Mesendoderm (in vitro differentiated cells): ENCODE measurements around the gene CAMK1G.
A peak's percentile ranks its signal among the peaks of the same experiment; 100 is the strongest.

Experiments used
- DNase-seq: peaks from one replicate; pipeline ENCODE4 v3.0.0; 2013
- H2AK5ac ChIP-seq: 2 replicates; pipeline ENCODE4 v1.6.1; 2013; ENCODE audit warnings: low read length, inconsistent platforms
- H2BK120ac ChIP-seq: 2 replicates; pipeline ENCODE4 v1.6.1; 2013; ENCODE audit warnings: low read depth, mild to moderate bottlenecking, low read length, moderate library complexity, mixed read lengths
- H2BK15ac ChIP-seq: replicated peaks from 2 replicates; pipeline ENCODE4 v1.6.1; 2013; ENCODE audit warnings: low read depth, mild to moderate bottlenecking, moderate library complexity
- H2BK5ac ChIP-seq: 2 replicates; pipeline ENCODE4 v1.6.1; 2013; ENCODE audit warnings: low read length, inconsistent platforms
- H3K18ac ChIP-seq: 2 replicates; pipeline ENCODE4 v1.6.1; 2013; ENCODE audit warnings: mild to moderate bottlenecking, low read length, mixed read lengths
- H3K23ac ChIP-seq: one replicate; pipeline ENCODE4 v1.6.1; 2013; ENCODE audit warnings: low read length
- H3K27ac ChIP-seq: 2 replicates; pipeline ENCODE4 v1.5.1; 2013; ENCODE audit warnings: low read depth, mild to moderate bottlenecking, inconsistent platforms, low read length, moderate library complexity
- H3K27me3 ChIP-seq: 2 replicates; pipeline ENCODE4 v1.6.1; 2013; ENCODE audit warnings: low read length, control low read depth, mild to moderate bottlenecking, inconsistent platforms; ENCODE audit not compliant: insufficient read depth, poor library complexity
- H3K36me3 ChIP-seq: 2 replicates; pipeline ENCODE4 v1.6.1; 2013; ENCODE audit warnings: low read length, inconsistent platforms; ENCODE audit not compliant: control insufficient read depth, insufficient read depth
- H3K4ac ChIP-seq: one replicate; pipeline ENCODE4 v1.6.1; 2013; ENCODE audit warnings: low read depth, mild to moderate bottlenecking, low read length, moderate library complexity
- H3K4me1 ChIP-seq: 2 replicates; pipeline ENCODE4 v1.6.1; 2013; ENCODE audit warnings: low read depth, low read length, inconsistent platforms; ENCODE audit not compliant: control insufficient read depth
- H3K4me2 ChIP-seq: 2 replicates; pipeline ENCODE4 v1.6.1; 2013; ENCODE audit warnings: low read length
- H3K4me3 ChIP-seq: 2 replicates; pipeline ENCODE4 v1.5.1; 2013; ENCODE audit warnings: mild to moderate bottlenecking, low read length
- H3K56ac ChIP-seq: one replicate; pipeline ENCODE4 v1.6.1; 2013; ENCODE audit warnings: low read length
- H3K79me1 ChIP-seq: 2 replicates; pipeline ENCODE4 v1.6.1; 2013; ENCODE audit warnings: low read length, inconsistent platforms
- H3K79me2 ChIP-seq: 2 replicates; pipeline ENCODE4 v1.6.1; 2013; ENCODE audit warnings: mild to moderate bottlenecking, low read length; ENCODE audit not compliant: control insufficient read depth, insufficient read depth
- H3K9ac ChIP-seq: 2 replicates; pipeline ENCODE4 v1.6.1; 2013; ENCODE audit warnings: low read length, inconsistent platforms
- H4K5ac ChIP-seq: one replicate; pipeline ENCODE4 v1.6.1; 2013; ENCODE audit warnings: low read length
- H4K8ac ChIP-seq: one replicate; pipeline ENCODE4 v1.6.1; 2013; ENCODE audit warnings: low read depth, mild to moderate bottlenecking, control low read depth, low read length, moderate library complexity
- WGBS: extraction: QIAGEN DNeasy Blood & Tissue Kit; methylation state at CpG from one replicate; pipeline ENCODE4 v1.1.7; 2013; ENCODE audit warnings: low lambda C conversion rate, missing lambda C conversion rate; ENCODE audit not compliant: insufficient coverage; ENCODE audit errors: extremely low coverage; 5-methylcytosine and 5-hydroxymethylcytosine counted together

The CAMK1G gene

DNA sequence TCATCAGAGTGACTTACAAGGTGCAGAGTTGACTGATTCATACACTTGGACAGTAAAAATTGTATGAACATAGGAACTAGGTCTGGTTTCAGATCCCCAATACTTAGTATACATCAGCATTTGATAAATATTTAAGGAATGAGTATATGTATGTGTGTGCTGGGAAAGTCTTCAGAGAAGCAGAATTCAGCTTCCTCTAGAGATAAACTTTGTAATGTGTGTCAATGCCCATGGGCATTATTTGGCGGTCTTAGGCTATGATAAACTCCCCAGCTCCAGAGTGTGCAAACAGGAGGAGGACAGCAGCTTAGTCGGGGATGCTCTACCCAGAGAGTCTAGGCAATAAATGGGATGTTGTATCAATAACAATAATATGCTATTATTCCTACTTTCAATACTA, 2.9 kb upstream of the CAMK1G start:
- no peak overlapping the region for H3K4me3 ChIP-seq
- H3K27me3 ChIP-seq, result peaks cover 6% of the 10 kb centered on the region
- no peak overlapping the region for H3K4me2 ChIP-seq
- H3K79me2 ChIP-seq, result no peaks in the 10 kb centered on the region
- DNase-seq, result no peak
- H3K9ac ChIP-seq, result no peak overlapping the region
- no peak overlapping the region for H4K8ac ChIP-seq
- H3K56ac ChIP-seq, result no peak overlapping the region
- H2BK120ac ChIP-seq, result no peak overlapping the region
- H3K79me1 ChIP-seq, result no peaks in the 10 kb centered on the region
- H2BK5ac ChIP-seq, result no peak overlapping the region
- no peaks in the 10 kb centered on the region for H3K36me3 ChIP-seq
- no CpG with 5 or more reads among the region's 2 CpGs for WGBS
- H3K23ac ChIP-seq, result no peak overlapping the region
- no peak overlapping the region for H3K4ac ChIP-seq
- H4K5ac ChIP-seq, result no peak overlapping the region
- no peaks in the 10 kb centered on the region for H3K4me1 ChIP-seq
- H3K18ac ChIP-seq, result no peak overlapping the region
- no peak overlapping the region for H3K27ac ChIP-seq
- no peak overlapping the region for H2AK5ac ChIP-seq
- no peak overlapping the region for H2BK15ac ChIP-seq

- Histone ChIP-seq H2BK5ac (no peak overlapping the region), H2AK5ac (no peak overlapping the region), H3K27ac (no peak overlapping the region), H3K4me1 (no peaks in the 10 kb centered on the region), H3K4ac (no peak overlapping the region), H3K9ac (no peak overlapping the region), H4K8ac (no peak overlapping the region), H3K18ac (no peak overlapping the region), H3K23ac (no peak overlapping the region), H3K4me2 (no peak overlapping the region), H3K79me1 (no peaks in the 10 kb centered on the region), H3K4me3 (no peak overlapping the region), H2BK15ac (no peak overlapping the region), H3K27me3 (peaks cover 10% of the 10 kb centered on the region), H2BK120ac (no peak overlapping the region), H3K36me3 (no peaks in the 10 kb centered on the region), H3K56ac (no peak overlapping the region), H3K79me2 (no peaks in the 10 kb centered on the region), H4K5ac (no peak overlapping the region)
- no peak for DNase-seq
- no CpG with 5 or more reads among the region's 13 CpGs for WGBS
Observed at GRCh38 chr1:209584231-209584672, 738 bp downstream of the CAMK1G start.

DNA sequence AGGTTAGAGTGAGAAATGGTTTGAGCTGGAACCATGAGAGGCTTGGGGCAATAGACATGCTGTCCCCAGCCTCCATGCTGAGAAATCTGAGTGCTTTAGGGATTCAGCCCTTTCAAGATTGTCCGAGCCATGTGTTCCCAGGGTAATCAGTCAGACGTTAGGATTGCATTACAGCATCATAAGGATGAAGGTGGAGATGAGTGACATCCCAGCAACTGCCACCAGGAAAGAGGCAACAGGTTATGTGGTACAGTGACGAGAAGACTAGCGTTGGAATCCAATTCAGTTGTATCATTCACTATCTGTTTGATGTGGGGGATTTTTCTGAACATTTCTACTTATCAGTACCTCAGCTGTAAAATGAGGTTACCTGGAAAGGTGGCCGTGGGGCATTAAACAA, 1.7 kb downstream of the CAMK1G start:
- WGBS, result no CpG with 5 or more reads among the region's 5 CpGs
- no peak for DNase-seq
- Histone ChIP-seq H3K27ac (no peak overlapping the region), H3K27me3 (peaks cover 10% of the 10 kb centered on the region), H3K56ac (no peak overlapping the region), H2BK15ac (no peak overlapping the region), H3K23ac (no peak overlapping the region), H3K79me2 (no peaks in the 10 kb centered on the region), H3K4me1 (no peaks in the 10 kb centered on the region), H3K4ac (no peak overlapping the region), H2AK5ac (no peak overlapping the region), H4K5ac (no peak overlapping the region), H4K8ac (no peak overlapping the region), H2BK120ac (no peak overlapping the region), H3K18ac (no peak overlapping the region), H3K9ac (no peak overlapping the region), H3K4me3 (no peak overlapping the region), H3K4me2 (peak overlapping the region; percentile 65), H2BK5ac (no peak overlapping the region), H3K36me3 (no peaks in the 10 kb centered on the region), H3K79me1 (no peaks in the 10 kb centered on the region)

GRCh38 chr1:209585672-209586071, 2.2 kb downstream of the CAMK1G start:
- H2BK120ac ChIP-seq, result no peak overlapping the region
- H3K23ac ChIP-seq, result no peak overlapping the region
- peak; percentile 42 for DNase-seq
- peak overlapping the region; percentile 26 for H3K9ac ChIP-seq
- H3K4me3 ChIP-seq, result no peak overlapping the region
- peak overlapping the region; percentile 54 for H3K56ac ChIP-seq
- H3K27ac ChIP-seq, result no peak overlapping the region
- no peak overlapping the region for H2BK15ac ChIP-seq
- H3K4ac ChIP-seq, result no peak overlapping the region
- no peak overlapping the region for H4K8ac ChIP-seq
- no peaks in the 10 kb centered on the region for H3K79me2 ChIP-seq
- no peak overlapping the region for H2AK5ac ChIP-seq
- no peak overlapping the region for H2BK5ac ChIP-seq
- no peak overlapping the region for H3K18ac ChIP-seq
- H3K36me3 ChIP-seq, result no peaks in the 10 kb centered on the region
- no peaks in the 10 kb centered on the region for H3K4me1 ChIP-seq
- no peaks in the 10 kb centered on the region for H3K79me1 ChIP-seq
- peak overlapping the region; percentile 65 for H3K4me2 ChIP-seq
- peaks cover 10% of the 10 kb centered on the region for H3K27me3 ChIP-seq
- WGBS, result no CpG with 5 or more reads among the region's 23 CpGs
- no peak overlapping the region for H4K5ac ChIP-seq

DNA sequence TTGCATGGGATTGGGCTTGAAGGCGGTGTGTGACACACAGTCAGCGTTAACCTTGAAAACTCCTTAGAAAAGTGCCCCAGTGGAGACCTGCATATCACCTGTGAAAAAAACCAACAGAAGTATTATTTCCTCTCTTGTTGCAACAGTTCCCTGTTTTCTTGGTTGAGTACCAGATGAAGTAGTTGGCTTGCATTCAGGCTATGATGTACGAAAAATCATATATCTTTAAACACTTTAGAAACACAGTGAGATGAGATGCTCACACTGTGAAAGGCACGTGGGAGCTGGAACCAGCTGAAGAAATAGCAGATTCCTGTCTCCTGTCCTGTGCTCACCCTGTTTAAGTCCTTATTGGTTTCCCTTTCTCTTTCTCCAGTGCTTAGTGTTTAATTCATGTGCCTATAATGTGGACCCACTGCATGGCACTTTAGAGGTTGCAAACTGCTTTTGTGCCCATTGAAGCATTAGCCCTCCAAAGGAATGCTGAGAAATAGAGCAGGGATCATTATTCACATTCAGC, 2.8 kb downstream of the CAMK1G start:
- DNase-seq, result no peak
- no peak overlapping the region for H3K56ac ChIP-seq
- WGBS, result no CpG with 5 or more reads among the region's 4 CpGs
- no peak overlapping the region for H2BK120ac ChIP-seq
- no peak overlapping the region for H3K18ac ChIP-seq
- H3K27me3 ChIP-seq, result peaks cover 10% of the 10 kb centered on the region
- H4K8ac ChIP-seq, result no peak overlapping the region
- H3K4me3 ChIP-seq, result no peak overlapping the region
- H3K4ac ChIP-seq, result no peak overlapping the region
- H2BK5ac ChIP-seq, result no peak overlapping the region
- peak overlapping the region; percentile 26 for H3K9ac ChIP-seq
- no peak overlapping the region for H3K27ac ChIP-seq
- H2AK5ac ChIP-seq, result no peak overlapping the region
- H3K79me2 ChIP-seq, result no peaks in the 10 kb centered on the region
- no peak overlapping the region for H3K4me2 ChIP-seq
- H4K5ac ChIP-seq, result no peak overlapping the region
- no peaks in the 10 kb centered on the region for H3K4me1 ChIP-seq
- no peaks in the 10 kb centered on the region for H3K36me3 ChIP-seq
- no peaks in the 10 kb centered on the region for H3K79me1 ChIP-seq
- no peak overlapping the region for H3K23ac ChIP-seq
- no peak overlapping the region for H2BK15ac ChIP-seq

- H3K4ac ChIP-seq, result no peak overlapping the region
- peak; percentile 53 for DNase-seq
- no CpG with 5 or more reads among the region's 3 CpGs for WGBS
- H3K4me2 ChIP-seq, result no peak overlapping the region
- H3K4me1 ChIP-seq, result no peaks in the 10 kb centered on the region
- no peak overlapping the region for H2AK5ac ChIP-seq
- H3K79me1 ChIP-seq, result no peaks in the 10 kb centered on the region
- no peak overlapping the region for H3K18ac ChIP-seq
- H3K27ac ChIP-seq, result no peak overlapping the region
- H3K9ac ChIP-seq, result no peak overlapping the region
- no peaks in the 10 kb centered on the region for H3K36me3 ChIP-seq
- no peak overlapping the region for H3K4me3 ChIP-seq
- H3K27me3 ChIP-seq, result peaks cover 10% of the 10 kb centered on the region
- H3K56ac ChIP-seq, result no peak overlapping the region
- no peak overlapping the region for H4K5ac ChIP-seq
- H2BK15ac ChIP-seq, result no peak overlapping the region
- H3K23ac ChIP-seq, result no peak overlapping the region
- no peak overlapping the region for H2BK5ac ChIP-seq
- H3K79me2 ChIP-seq, result no peaks in the 10 kb centered on the region
- H2BK120ac ChIP-seq, result no peak overlapping the region
- no peak overlapping the region for H4K8ac ChIP-seq
Observed at GRCh38 chr1:209587789-209588188, 4.3 kb downstream of the CAMK1G start.
